ENCODE measurements around the gene SUDS3. TPM values are rescaled to one million over a fixed set of nuclear protein-coding genes. Genes with fewer than 3 reads are reported as not detected.

SUDS3 gene
- total RNA-seq, 4 donors from 2014 or later: 37.7 to 66.3 (median 50.1) TPM

DNA sequence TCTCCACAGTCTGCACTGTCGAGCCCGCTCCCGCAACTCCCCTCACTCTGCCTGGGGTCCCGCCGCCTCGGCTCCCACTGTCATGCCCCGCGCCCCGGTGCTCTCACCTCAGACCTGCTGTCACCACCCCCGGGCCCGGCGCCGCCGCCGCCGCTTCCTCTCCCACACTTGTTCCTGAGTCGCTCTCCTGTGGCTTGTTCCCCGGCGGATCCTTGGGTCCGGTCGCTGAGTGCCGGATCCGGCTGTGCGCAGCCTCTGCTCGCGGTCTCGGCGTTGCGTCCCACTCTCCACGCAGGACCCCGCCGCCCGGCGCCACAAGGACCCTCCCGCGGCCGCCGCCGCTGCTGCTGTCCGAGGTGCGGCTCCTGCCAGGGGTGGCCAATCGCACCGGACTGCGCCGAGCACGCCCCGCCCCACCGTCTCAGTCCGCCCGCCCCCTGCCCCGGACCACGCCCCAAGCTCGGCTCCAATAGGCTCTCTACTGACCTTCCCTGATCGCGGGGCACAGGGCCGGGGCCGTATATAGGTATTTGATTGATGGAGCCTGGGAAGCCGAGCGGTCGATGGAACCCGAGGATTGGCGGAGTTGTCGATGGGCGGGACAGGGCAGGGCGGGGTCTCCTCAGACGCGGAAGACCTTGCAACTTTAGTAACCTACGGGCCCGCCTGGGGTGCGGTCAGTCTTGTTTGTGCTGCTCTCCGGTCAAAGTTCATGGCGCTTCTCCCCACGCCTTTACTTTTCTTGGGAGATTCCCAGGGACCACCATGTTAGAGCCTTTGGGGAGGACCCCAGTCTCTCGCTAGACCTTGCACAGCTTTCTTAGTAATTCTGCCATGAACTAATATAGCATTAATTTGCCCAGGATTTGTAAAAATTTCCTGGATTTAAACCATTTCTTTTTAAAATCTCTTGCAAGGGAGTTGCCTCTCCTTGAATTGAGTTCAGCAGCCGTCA, 3.5 kb upstream of the SUDS3 start, which contains the start of gene TAOK3:
TAOK3 (minus strand) TSS at position 367 of the 955 bp plus-strand sequence. CDS start 117,340 bp downstream, outside the sequence.
- peak; percentile 100 for DNase-seq (ENCODE audit: low spot score in 2 of 2)
- Histone ChIP-seq H3K27ac (peak within 1 kb of the TSS; percentile 92), H3K36me3 (no peaks in the 10 kb centered on the region), H3K27me3 (no peaks in the 10 kb centered on the region), H3K4me3 (peak within 1 kb of the TSS; percentile 89), H3K9me3 (no peaks in the 10 kb centered on the region), H3K4me1 (peaks cover 57% of the 10 kb centered on the region)
- TF ChIP-seq POLR2A (IDR thresholded peaks at IDR 0.05) (peak in 1 of 2 donors; percentile 77), POLR2AphosphoS5 (IDR thresholded peaks at IDR 0.05) (peak; percentile 44 to 61 (median 58)), EP300 (IDR thresholded peaks at IDR 0.05) (no peak)
- TF ChIP-seq, protein P1, sequence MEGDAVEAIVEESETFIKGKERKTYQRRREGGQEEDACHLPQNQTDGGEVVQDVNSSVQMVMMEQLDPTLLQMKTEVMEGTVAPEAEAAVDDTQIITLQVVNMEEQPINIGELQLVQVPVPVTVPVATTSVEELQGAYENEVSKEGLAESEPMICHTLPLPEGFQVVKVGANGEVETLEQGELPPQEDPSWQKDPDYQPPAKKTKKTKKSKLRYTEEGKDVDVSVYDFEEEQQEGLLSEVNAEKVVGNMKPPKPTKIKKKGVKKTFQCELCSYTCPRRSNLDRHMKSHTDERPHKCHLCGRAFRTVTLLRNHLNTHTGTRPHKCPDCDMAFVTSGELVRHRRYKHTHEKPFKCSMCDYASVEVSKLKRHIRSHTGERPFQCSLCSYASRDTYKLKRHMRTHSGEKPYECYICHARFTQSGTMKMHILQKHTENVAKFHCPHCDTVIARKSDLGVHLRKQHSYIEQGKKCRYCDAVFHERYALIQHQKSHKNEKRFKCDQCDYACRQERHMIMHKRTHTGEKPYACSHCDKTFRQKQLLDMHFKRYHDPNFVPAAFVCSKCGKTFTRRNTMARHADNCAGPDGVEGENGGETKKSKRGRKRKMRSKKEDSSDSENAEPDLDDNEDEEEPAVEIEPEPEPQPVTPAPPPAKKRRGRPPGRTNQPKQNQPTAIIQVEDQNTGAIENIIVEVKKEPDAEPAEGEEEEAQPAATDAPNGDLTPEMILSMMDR (IDR thresholded peaks at IDR 0.05): no peak
- under 1% methylated on average over 30 of the region's 75 CpGs for WGBS

DNA sequence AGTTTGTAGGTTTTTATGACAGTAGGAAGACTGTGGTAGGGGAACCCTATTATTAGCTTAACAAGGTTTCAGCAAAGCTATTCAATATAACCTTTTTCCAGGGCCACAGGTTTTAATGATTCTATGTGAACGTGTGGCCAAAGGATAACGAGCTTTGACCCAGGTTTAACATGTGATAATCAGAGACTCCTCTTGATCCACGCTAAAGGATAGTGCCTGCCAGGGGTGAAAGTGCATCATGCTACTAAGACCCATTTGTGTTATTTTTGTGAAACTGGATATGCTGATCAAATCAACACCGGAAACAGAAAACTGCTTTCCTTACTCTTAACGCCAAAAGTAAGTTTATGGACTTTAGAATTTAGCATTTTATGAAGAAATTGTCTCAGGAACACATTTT, 2.7 kb upstream of the SUDS3 start:
- no peaks in the 10 kb centered on the region for H3K36me3 ChIP-seq
- TF ChIP-seq, protein P1 (IDR thresholded peaks at IDR 0.05): no peak
- TF ChIP-seq POLR2AphosphoS5 (IDR thresholded peaks at IDR 0.05): no peak
- no peak for TF ChIP-seq POLR2A (IDR thresholded peaks at IDR 0.05)
- no peak for TF ChIP-seq EP300 (IDR thresholded peaks at IDR 0.05)
- no peaks in the 10 kb centered on the region for H3K9me3 ChIP-seq
- DNase-seq (ENCODE audit: low spot score in 2 of 2): no peak
- peak overlapping the region; percentile 92 for H3K27ac ChIP-seq
- WGBS: 48% methylated on average over 5 of the region's 5 CpGs
- peak overlapping the region; percentile 89 for H3K4me3 ChIP-seq
- H3K4me1 ChIP-seq: peaks cover 64% of the 10 kb centered on the region
- H3K27me3 ChIP-seq: no peaks in the 10 kb centered on the region

DNA sequence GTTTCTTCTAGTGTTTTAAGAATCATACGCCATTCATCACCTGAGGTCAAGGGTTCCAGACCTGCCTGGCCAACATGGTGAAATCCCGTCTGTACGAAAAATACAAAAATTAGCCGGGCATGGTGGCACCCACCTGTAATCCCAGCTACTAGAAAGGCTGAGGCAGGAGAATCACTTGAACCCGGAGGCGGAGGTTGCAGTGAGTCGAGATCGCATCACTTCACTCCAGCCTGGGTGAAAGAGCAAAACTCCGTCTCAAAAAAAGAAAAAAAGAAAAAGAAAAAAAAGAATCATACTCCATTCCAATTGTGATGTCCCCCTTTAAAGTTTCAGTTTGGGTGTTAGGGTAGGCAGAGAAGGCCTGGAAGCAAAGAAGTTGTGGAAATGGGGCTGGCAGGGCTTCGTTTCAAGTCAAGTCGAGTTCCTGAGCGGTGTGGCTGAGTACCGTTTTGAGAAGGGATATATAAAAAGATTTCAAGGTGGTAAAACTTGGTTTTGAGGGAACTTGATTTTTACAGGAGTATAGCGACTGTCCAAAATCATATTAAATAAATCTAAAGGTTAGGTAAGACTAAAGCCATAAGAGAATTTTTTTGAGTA, 2.1 kb upstream of the SUDS3 start:
- 80% methylated on average over 14 of the region's 14 CpGs for WGBS
- no peak for DNase-seq (ENCODE audit: low spot score in 2 of 2)
- Histone ChIP-seq H3K36me3 (no peaks in the 10 kb centered on the region), H3K9me3 (no peaks in the 10 kb centered on the region), H3K27ac (peak overlapping the region; percentile 92), H3K4me1 (peaks cover 64% of the 10 kb centered on the region), H3K27me3 (no peaks in the 10 kb centered on the region), H3K4me3 (no peak overlapping the region)
- TF ChIP-seq EP300 (IDR thresholded peaks at IDR 0.05) (no peak), POLR2AphosphoS5 (IDR thresholded peaks at IDR 0.05) (no peak), POLR2A (IDR thresholded peaks at IDR 0.05) (no peak)
- TF ChIP-seq, protein P1 (IDR thresholded peaks at IDR 0.05): no peak

DNA sequence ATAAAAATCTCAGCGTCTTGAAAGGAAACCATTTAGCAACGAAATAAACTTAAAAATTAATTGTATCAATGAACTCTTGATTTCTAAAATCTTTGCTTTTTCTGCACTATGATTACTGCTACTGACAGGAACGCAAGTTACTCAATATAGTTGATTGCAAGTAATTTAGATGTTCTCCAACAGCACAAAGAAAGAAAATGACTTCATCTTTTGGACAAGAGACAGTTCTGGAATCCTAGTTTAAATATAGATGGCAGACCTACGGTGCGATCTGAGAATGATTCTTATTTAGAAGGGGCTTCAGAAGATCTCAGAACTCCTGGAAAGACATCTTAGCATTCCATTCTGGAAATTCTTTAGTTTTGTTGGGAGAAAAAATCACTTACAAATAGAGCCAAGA, 1.4 kb upstream of the SUDS3 start:
- Histone ChIP-seq H3K9me3 (no peaks in the 10 kb centered on the region), H3K36me3 (peaks cover 6% of the 10 kb centered on the region), H3K4me3 (peak overlapping the region; percentile 100), H3K27me3 (no peaks in the 10 kb centered on the region), H3K4me1 (peaks cover 64% of the 10 kb centered on the region), H3K27ac (peak overlapping the region; percentile 94)
- no peak for DNase-seq (ENCODE audit: low spot score in 2 of 2)
- 30% methylated on average over 5 of the region's 5 CpGs for WGBS
- TF ChIP-seq POLR2AphosphoS5 (IDR thresholded peaks at IDR 0.05): no peak
- no peak for TF ChIP-seq EP300 (IDR thresholded peaks at IDR 0.05)
- no peak for TF ChIP-seq POLR2A (IDR thresholded peaks at IDR 0.05)
- TF ChIP-seq, protein P1 (IDR thresholded peaks at IDR 0.05): no peak

DNA sequence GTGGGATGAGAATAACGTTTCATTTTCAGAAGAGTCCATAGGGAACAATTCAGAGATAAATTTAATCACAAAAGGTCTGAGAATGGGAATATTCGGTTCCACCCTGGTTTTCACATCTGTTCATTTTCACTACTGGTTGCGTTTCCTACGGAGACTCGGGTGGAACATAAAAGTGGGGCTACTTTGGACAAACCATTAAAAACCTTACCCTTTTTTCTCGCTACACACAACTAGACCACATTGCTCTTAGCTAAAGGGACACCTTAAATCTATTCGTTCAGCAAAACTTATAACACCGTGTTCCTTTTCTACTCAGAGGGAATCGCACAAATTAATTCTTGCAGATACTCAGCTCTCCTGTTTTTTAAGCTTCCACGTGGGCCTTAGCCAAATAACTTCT, 1.0 kb upstream of the SUDS3 start:
- no peaks in the 10 kb centered on the region for H3K9me3 ChIP-seq
- no peaks in the 10 kb centered on the region for H3K27me3 ChIP-seq
- H3K4me3 ChIP-seq: peak overlapping the region; percentile 100
- TF ChIP-seq, protein P1 (IDR thresholded peaks at IDR 0.05): no peak
- no peak for TF ChIP-seq POLR2A (IDR thresholded peaks at IDR 0.05)
- no peak for TF ChIP-seq EP300 (IDR thresholded peaks at IDR 0.05)
- no peak for TF ChIP-seq POLR2AphosphoS5 (IDR thresholded peaks at IDR 0.05)
- WGBS: 40% methylated on average over 10 of the region's 10 CpGs
- no peak for DNase-seq (ENCODE audit: low spot score in 2 of 2)
- H3K27ac ChIP-seq: peak overlapping the region; percentile 94
- H3K36me3 ChIP-seq: peaks cover 11% of the 10 kb centered on the region
- H3K4me1 ChIP-seq: peaks cover 61% of the 10 kb centered on the region

Data from suprapubic skin (tissue), 4 donors.